Measurements from ENCODE around the gene DGKI.

GRCh38 chr7:137771273-137771672, 75.5 kb downstream of the DGKI start:
- TF ChIP-seq JUN (IDR thresholded peaks at IDR 0.05) (no peak), CTCF (IDR thresholded peaks at IDR 0.05) (no peak), POLR2A (IDR thresholded peaks at IDR 0.05; ENCODE audit: low read length) (no peak), MAZ (IDR thresholded peaks at IDR 0.05; ENCODE audit: borderline replicate concordance, low read depth, low read length) (no peak), RARB (CRISPR knock-in tag; IDR thresholded peaks at IDR 0.05) (no peak)
